Keratinocyte (primary cell): Measurements from ENCODE around the gene FBXL17. TPM values are rescaled to one million over a fixed set of nuclear protein-coding genes. Genes with fewer than 3 reads are reported as not detected.

Experiments used
- DNase-seq: peaks from one replicate; pipeline ENCODE4 v3.0.0-alpha.2; 2011; ENCODE audit warnings: low read depth, missing footprints, low spot score
- FAIRE-seq: peaks from 2 replicates; lab custom pipeline; 2011; peaks lifted over from hg19 to GRCh38; lab: Jason Lieb, UNC
- H2AFZ ChIP-seq: 2 replicates; pipeline ENCODE4 v1.6.0; 2012; ENCODE audit warnings: low read length, control low read depth, inconsistent platforms; ENCODE audit not compliant: control insufficient read depth
- H3K27ac ChIP-seq: 2 replicates; pipeline ENCODE4 v1.5.1; 2011; ENCODE audit warnings: low read length; ENCODE audit not compliant: control insufficient read depth, insufficient read depth
- H3K27me3 ChIP-seq: 3 replicates; pipeline ENCODE4 v1.6.0; 2011; ENCODE audit warnings: low read length; ENCODE audit not compliant: control insufficient read depth, insufficient read depth; ENCODE audit errors: extremely low read depth
- H3K36me3 ChIP-seq, 2 experiments: 2 replicates in 1 of 2; 3 replicates in 1 of 2; pipeline ENCODE4 v1.5.1; 2011; ENCODE audit warnings: low read length in 2 of 2, mild to moderate bottlenecking in 1 of 2; ENCODE audit not compliant: control insufficient read depth in 2 of 2, insufficient read depth in 2 of 2; ENCODE audit errors: extremely low read depth in 1 of 2
- H3K4me1 ChIP-seq: 3 replicates; pipeline ENCODE4 v1.5.1; 2011; ENCODE audit warnings: low read length; ENCODE audit not compliant: control insufficient read depth, insufficient read depth; ENCODE audit errors: extremely low read depth
- H3K4me2 ChIP-seq: 3 replicates; pipeline ENCODE4 v1.6.0; 2011; ENCODE audit warnings: low read depth, low read length; ENCODE audit not compliant: control insufficient read depth, insufficient read depth; ENCODE audit errors: extremely low read depth
- H3K4me3 ChIP-seq, 3 experiments: fragments of 200-600 bp in 1 of 3; sonication (generic) in 1 of 3; 2 replicates in 2 of 3; 3 replicates in 1 of 3; pipeline ENCODE4 v1.5.1; 2011 to 2016; ENCODE audit warnings: low read length in 3 of 3, mild to moderate bottlenecking in 3 of 3, control low read depth in 2 of 3, inconsistent platforms in 1 of 3, low read depth in 1 of 3, mixed read lengths in 1 of 3, mixed run types in 1 of 3, moderate library complexity in 1 of 3; ENCODE audit not compliant: control insufficient read depth in 2 of 3, insufficient read depth in 2 of 3; ENCODE audit errors: extremely low read depth in 1 of 3
- H3K79me2 ChIP-seq: 2 replicates; pipeline ENCODE4 v1.6.0; 2012; ENCODE audit warnings: low read length; ENCODE audit not compliant: control insufficient read depth, insufficient read depth
- H3K9ac ChIP-seq: 3 replicates; pipeline ENCODE4 v1.6.0; 2011; ENCODE audit warnings: low read length; ENCODE audit not compliant: control insufficient read depth, insufficient read depth; ENCODE audit errors: extremely low read depth
- H3K9me1 ChIP-seq: 3 replicates; pipeline ENCODE4 v1.6.0; 2011; ENCODE audit warnings: low read length; ENCODE audit not compliant: control insufficient read depth, insufficient read depth; ENCODE audit errors: extremely low read depth
- H3K9me3 ChIP-seq: 2 replicates; pipeline ENCODE4 v1.5.1; 2012; ENCODE audit warnings: low read depth, low read length; ENCODE audit not compliant: control insufficient read depth
- H4K20me1 ChIP-seq: 3 replicates; pipeline ENCODE4 v1.6.0; 2011; ENCODE audit warnings: low read length; ENCODE audit not compliant: control insufficient read depth, insufficient read depth; ENCODE audit errors: extremely low read depth
- CTCF ChIP-seq, 3 experiments: IDR thresholded peaks in 1 of 3; conservative IDR thresholded peaks in 1 of 3; optimal IDR thresholded peaks in 1 of 3; 2 replicates in 2 of 3; 3 replicates in 1 of 3; pipeline versions ENCODE3 to v1.5.1; 2011; ENCODE audit warnings: low read length in 3 of 3, mild to moderate bottlenecking in 3 of 3, moderate library complexity in 2 of 3, control low read depth in 1 of 3, inconsistent platforms in 1 of 3; ENCODE audit not compliant: insufficient read depth in 2 of 3; ENCODE audit errors: extremely low read depth in 1 of 3
- EZH2 ChIP-seq: IDR thresholded peaks from one replicate; pipeline ENCODE4 v1.6.1; 2012; ENCODE audit warnings: inconsistent platforms, mild to moderate bottlenecking, low read length, moderate library complexity
- dilution Hi-C: fragments of 300-500 bp; cut with MboI; formaldehyde crosslinking; loops from one replicate; pipeline ENCODE4 v1.7.0; 2020; ENCODE audit warnings: low sequenced_read_pairs; ENCODE audit not compliant: extremely low pct_ligation_motif_present
- polyA plus RNA-seq, 5 experiments: library from polyadenylated mRNA; depleted of rRNA in 3 of 5; stranded (reverse) in 3 of 5; stranded (forward) in 1 of 5; unstranded in 1 of 5; fragments of >200 nt; gene quantifications; 1 replicate in 1 of 5; 2 replicates in 3 of 5; 3 replicates in 1 of 5; pipeline versions ENCODE4 v1.2.1 to v1.2.3, GENCODE V29; 2011 to 2012; ENCODE audit warnings: missing spikeins in 2 of 5, low read depth in 1 of 5, low replicate concordance in 1 of 5

Gene FBXL17
- polyA plus RNA-seq, 1 donor (not counting 4 experiments of a cell fraction or from before 2014, with no cell fraction given) = 5.7 TPM

GRCh38 chr5:107926121-107926520 is 455.8 kb downstream of the FBXL17 start:
- no peak for TF ChIP-seq CTCF (optimal IDR thresholded peaks at IDR 0.05 in 1 of 3, IDR thresholded peaks at IDR 0.05 in 1 of 3, conservative IDR thresholded peaks at IDR 0.05 in 1 of 3; ENCODE audit: extremely low read depth in 1 of 3, insufficient read depth in 2 of 3, low read length in 3 of 3)
- TF ChIP-seq EZH2 = no peak
- no peak for FAIRE-seq

GRCh38 chr5:107925200-107925599 is 456.7 kb downstream of the FBXL17 start:
- Histone ChIP-seq H4K20me1 (no peaks in the 10 kb centered on the region), H3K4me2 (no peak overlapping the region), H3K79me2 (no peaks in the 10 kb centered on the region), H3K27ac (no peak overlapping the region), H3K4me3 (no peak overlapping the region), H2AFZ (no peak overlapping the region), H3K9me1 (no peaks in the 10 kb centered on the region), H3K9ac (no peak overlapping the region), H3K27me3 (no peaks in the 10 kb centered on the region), H3K9me3 (no peaks in the 10 kb centered on the region), H3K36me3 (no peaks in the 10 kb centered on the region), H3K4me1 (no peaks in the 10 kb centered on the region)
- FAIRE-seq (no peak), DNase-seq (no peak)
- TF ChIP-seq EZH2 (no peak), CTCF (optimal IDR thresholded peaks at IDR 0.05 in 1 of 3, IDR thresholded peaks at IDR 0.05 in 1 of 3, conservative IDR thresholded peaks at IDR 0.05 in 1 of 3; ENCODE audit: extremely low read depth in 1 of 3, insufficient read depth in 2 of 3, low read length in 3 of 3) (no peak)
- dilution Hi-C loops = no loop called here

More at GRCh38 chr5:107926121-107926520, 455.8 kb downstream of the FBXL17 start:
- Histone ChIP-seq H3K36me3 (no peaks in the 10 kb centered on the region), H3K9me1 (no peaks in the 10 kb centered on the region), H3K79me2 (no peaks in the 10 kb centered on the region), H3K4me3 (no peak overlapping the region), H3K9me3 (no peaks in the 10 kb centered on the region), H3K27ac (no peak overlapping the region), H3K4me2 (no peak overlapping the region), H4K20me1 (no peaks in the 10 kb centered on the region), H2AFZ (no peak overlapping the region), H3K4me1 (no peaks in the 10 kb centered on the region), H3K9ac (no peak overlapping the region), H3K27me3 (no peaks in the 10 kb centered on the region)
- dilution Hi-C loops = no loop called here
- DNase-seq = no peak
